Endometrial microvascular endothelial cells (primary cell): ENCODE measurements around the gene SUGCT. TPM values are rescaled to one million over a fixed set of nuclear protein-coding genes. Genes with fewer than 3 reads are reported as not detected.

ENCODE experiments used
- in situ Hi-C: cut with HindIII; loops from 2 replicates; pipeline ENCODE4 v1.10.0; 2017; ENCODE audit warnings: low sequenced_read_pairs, low pct_unique_long_range_greater_than_20kb; ENCODE audit errors: inconsistent ontology term
- total RNA-seq: library from RNA; depleted of rRNA; stranded (reverse); fragments of >200 nt; gene quantifications from one replicate; pipeline ENCODE4 v1.2.3, GENCODE V29; 2015; ENCODE audit errors: inconsistent ontology term

Gene SUGCT
- total RNA-seq, 1 donor from 2014 or later = 0.37 TPM

GRCh38 chr7:40907286-40907685, 772.5 kb downstream of the SUGCT start:
- in situ Hi-C loops = no loop called here

- in situ Hi-C loops = no loop called here
Measured at GRCh38 chr7:40909346-40909980, 774.7 kb downstream of the SUGCT start.

Other genes with a start within 250 kb of the SUGCT start
- 57.4 TPM for gene CDK13, start 184.7 kb upstream of the SUGCT start, total RNA-seq
- 77.3 TPM for gene MPLKIP, start 383 bp upstream of the SUGCT start, total RNA-seq